HCT116 (cell line): Measurements from ENCODE around the gene PLK2. TPM values are rescaled to one million over a fixed set of nuclear protein-coding genes. Genes with fewer than 3 reads are reported as not detected.

ENCODE experiments used
- ATAC-seq: fragments of 200-7000 bp; cut with Tn5 transposase; 2 replicates; pipeline ENCODE4 v1.9.1; 2020; ENCODE audit warnings: mild to moderate bottlenecking, moderate library complexity
- BruUV-seq: library from RNA; stranded (reverse); fragments of 400-500 nt; replicated peaks from 2 replicates; lab custom pipeline; 2021; lab: Mats Ljungman, UMichigan
- CTCF ChIA-PET: fragments of 300-600 bp; sonication (Branson Sonifier 250); formaldehyde crosslinking; loops from one replicate; lab custom pipeline; 2021; ENCODE audit warnings: antibody characterized with exemption; lab: Charles Lee
- POLR2A ChIA-PET: fragments of 300-600, 350-600 bp; sonication (Branson Sonifier 250); formaldehyde crosslinking; loops from one replicate; lab custom pipeline; 2021; ENCODE audit warnings: antibody characterized with exemption; lab: Charles Lee
- RAD21 ChIA-PET, 2 experiments: fragments of 300-600 bp; sonication (Branson Sonifier 250); formaldehyde crosslinking; loops; one replicate each; lab custom pipeline; 2023; ENCODE audit warnings: low total read pairs in 2 of 2; ENCODE audit not compliant: uncharacterized antibody in 2 of 2, unreplicated experiment in 2 of 2, low non-redundant PET in 1 of 2; lab: Charles Lee
- DNase-seq: peaks from one replicate; pipeline ENCODE4 v3.0.0-alpha.2; 2010; ENCODE audit warnings: low read depth, low spot score
- H2AFZ ChIP-seq: fragments of 200-600 bp; shearing (Covaris generic), sonication (generic); 2 replicates; pipeline ENCODE4 v1.6.1; 2017; ENCODE audit warnings: low read depth, mixed run types, mixed read lengths, antibody characterized with exemption, low read length; ENCODE audit not compliant: poor library complexity, severe bottlenecking
- H3K27ac ChIP-seq: 2 replicates; pipeline ENCODE4 v1.5.1; 2012; ENCODE audit warnings: low read depth, low read length
- H3K27me3 ChIP-seq: fragments of 200-600 bp; sonication (generic); 2 replicates; pipeline ENCODE4 v1.6.1; 2016; ENCODE audit warnings: mixed run types, low read length, mixed read lengths; ENCODE audit not compliant: insufficient read depth
- H3K36me3 ChIP-seq, 2 experiments: fragments of 200-500 bp in 1 of 2; fragments of 200-600 bp in 1 of 2; sonication (Bioruptor generic) in 1 of 2; sonication (generic) in 1 of 2; 2 replicates each; pipeline versions ENCODE4 v1.5.1 to v1.6.1; 2014 to 2016; ENCODE audit warnings: low read length in 2 of 2, inconsistent platforms in 1 of 2, mixed read lengths in 1 of 2, mixed run types in 1 of 2; ENCODE audit not compliant: insufficient read depth in 2 of 2, control insufficient read depth in 1 of 2
- H3K4me1 ChIP-seq, 2 experiments: fragments of 200-600 bp in 1 of 2; sonication (generic) in 1 of 2; 2 replicates each; pipeline versions ENCODE4 v1.5.1 to v1.6.1; 2012 to 2017; ENCODE audit warnings: low read length in 2 of 2, inconsistent platforms in 1 of 2, mild to moderate bottlenecking in 1 of 2, mixed read lengths in 1 of 2, mixed run types in 1 of 2, moderate library complexity in 1 of 2; ENCODE audit not compliant: insufficient read depth in 2 of 2, control insufficient read depth in 1 of 2
- H3K4me2 ChIP-seq: fragments of 200-600 bp; sonication (generic); 2 replicates; pipeline ENCODE4 v1.6.1; 2017; ENCODE audit warnings: mixed run types, low read length, mixed read lengths
- H3K4me3 ChIP-seq, 2 experiments: fragments of 200-600 bp in 1 of 2; sonication (generic) in 1 of 2; replicated peaks in 1 of 2; 2 replicates each; pipeline ENCODE4 v1.5.1; 2011 to 2016; ENCODE audit warnings: low read length in 2 of 2, control low read depth in 1 of 2, low read depth in 1 of 2, mild to moderate bottlenecking in 1 of 2, mixed read lengths in 1 of 2, mixed run types in 1 of 2
- H3K79me2 ChIP-seq: fragments of 200-600 bp; sonication (generic); 2 replicates; pipeline ENCODE4 v1.6.1; 2017; ENCODE audit warnings: mild to moderate bottlenecking, mixed run types, low read length, moderate library complexity, mixed read lengths; ENCODE audit not compliant: insufficient read depth
- H3K9ac ChIP-seq: fragments of 200-600 bp; sonication (generic); 2 replicates; pipeline ENCODE4 v1.6.1; 2016; ENCODE audit warnings: low read length, mixed read lengths
- H3K9me2 ChIP-seq: fragments of 200-600 bp; sonication (generic), shearing (Covaris generic); 2 replicates; pipeline ENCODE4 v1.6.1; 2017; ENCODE audit warnings: mixed run types, mild to moderate bottlenecking, moderate library complexity; ENCODE audit not compliant: insufficient read depth
- H3K9me3 ChIP-seq, 2 experiments: fragments of 200-500 bp in 1 of 2; fragments of 200-600 bp in 1 of 2; sonication (Bioruptor generic) in 1 of 2; sonication (generic) in 1 of 2; 2 replicates each; pipeline ENCODE4 v1.6.1; 2014 to 2017; ENCODE audit warnings: low read length in 2 of 2, mixed read lengths in 2 of 2, inconsistent platforms in 1 of 2, low read depth in 1 of 2, mild to moderate bottlenecking in 1 of 2, mixed run types in 1 of 2, moderate library complexity in 1 of 2; ENCODE audit not compliant: control insufficient read depth in 1 of 2, insufficient read depth in 1 of 2
- H4K20me1 ChIP-seq: fragments of 200-600 bp; sonication (generic), shearing (Covaris generic); 2 replicates; pipeline ENCODE4 v1.6.1; 2017; ENCODE audit warnings: mixed run types, mild to moderate bottlenecking, moderate library complexity; ENCODE audit not compliant: insufficient read depth
- ATF3 ChIP-seq: IDR thresholded peaks from 2 replicates; pipeline ENCODE4 v1.6.1; 2012
- CBX3 ChIP-seq: IDR thresholded peaks from 2 replicates; pipeline ENCODE4 v1.6.1; 2012; ENCODE audit warnings: low read depth
- CEBPB ChIP-seq: IDR thresholded peaks from 2 replicates; pipeline ENCODE4 v1.6.1; 2012; ENCODE audit warnings: low read depth
- CTCF ChIP-seq, 3 experiments: fragments of 200-600 bp in 1 of 3; sonication (generic) in 1 of 3; IDR thresholded peaks in 2 of 3; conservative IDR thresholded peaks in 1 of 3; 2 replicates each; pipeline ENCODE4 v1.5.1; 2012 to 2017; ENCODE audit warnings: low read depth in 2 of 3, low read length in 2 of 3, antibody characterized with exemption in 1 of 3, borderline replicate concordance in 1 of 3, control low read depth in 1 of 3, mild to moderate bottlenecking in 1 of 3, mixed read lengths in 1 of 3, mixed run types in 1 of 3, moderate library complexity in 1 of 3; ENCODE audit not compliant: insufficient read depth in 1 of 3
- ELF1 ChIP-seq: IDR thresholded peaks from 2 replicates; pipeline ENCODE4 v1.6.1; 2012; ENCODE audit warnings: low read depth, borderline replicate concordance
- EZH2 ChIP-seq: fragments of 200-600 bp; sonication (generic); IDR thresholded peaks from 2 replicates; pipeline ENCODE4 v1.6.1; 2017; ENCODE audit warnings: antibody characterized with exemption, mixed run types
- EZH2phosphoT487 ChIP-seq: fragments of 200-600 bp; IDR thresholded peaks from 2 replicates; pipeline ENCODE4 v1.6.1; 2018; ENCODE audit warnings: antibody characterized with exemption, borderline replicate concordance
- FOSL1 ChIP-seq: IDR thresholded peaks from 2 replicates; pipeline ENCODE4 v1.6.1; 2012; ENCODE audit warnings: low read depth
- JUND ChIP-seq: IDR thresholded peaks from 2 replicates; pipeline ENCODE4 v1.6.1; 2012
- MAX ChIP-seq: IDR thresholded peaks from 2 replicates; pipeline ENCODE4 v1.6.1; 2012
- POLR2A ChIP-seq: IDR thresholded peaks from 2 replicates; pipeline ENCODE4 v1.7.0; 2011; ENCODE audit warnings: borderline replicate concordance; ENCODE audit not compliant: insufficient read depth, insufficient read length; ENCODE audit errors: extremely low read depth
- POLR2AphosphoS5 ChIP-seq: IDR thresholded peaks from 2 replicates; pipeline ENCODE4 v1.6.1; 2011; ENCODE audit warnings: mild to moderate bottlenecking, low read depth, low read length, moderate library complexity
- SIN3A ChIP-seq: IDR thresholded peaks from 2 replicates; pipeline ENCODE4 v1.6.1; 2012; ENCODE audit warnings: low read depth
- SRF ChIP-seq: IDR thresholded peaks from 2 replicates; pipeline ENCODE4 v1.6.1; 2012; ENCODE audit warnings: low read depth
- TCF7L2 ChIP-seq: IDR thresholded peaks from 2 replicates; pipeline ENCODE4 v1.7.0; 2011; ENCODE audit warnings: borderline replicate concordance, inconsistent platforms; ENCODE audit not compliant: insufficient read depth, insufficient read length; ENCODE audit errors: extremely low read depth
- YY1 ChIP-seq: IDR thresholded peaks from 2 replicates; pipeline ENCODE4 v1.6.1; 2011; ENCODE audit warnings: low read length, low read depth, moderate library complexity, mild to moderate bottlenecking; ENCODE audit not compliant: insufficient replicate concordance; ENCODE audit errors: extremely low read depth
- ZFX ChIP-seq: fragments of 450-650 bp; IDR thresholded peaks from 2 replicates; pipeline ENCODE4 v1.6.1; 2017
- ZNF274 ChIP-seq: fragments of 200-500 bp; sonication (Bioruptor generic); IDR thresholded peaks from 2 replicates; pipeline ENCODE4 v1.6.1; 2014; ENCODE audit warnings: mild to moderate bottlenecking, low read depth, low read length, inconsistent platforms
- intact Hi-C: fragments of 100-400 bp; cut with micrococcal nuclease; formaldehyde crosslinking; loops from 2 replicates; pipeline ENCODE4 v1.10.0; 2022
- total RNA-seq: library from RNA; stranded (reverse); gene quantifications from one replicate; pipeline ENCODE4 v1.2.1, GENCODE V29; 2021; ENCODE audit not compliant: unreplicated experiment

Gene PLK2
- total RNA-seq, 1 experiment from 2014 or later, result 54.6 TPM

GRCh38 chr5:58482536-58482935, 22.6 kb upstream of the PLK2 start:
- H4K20me1 ChIP-seq, result no peaks in the 10 kb centered on the region
- ATAC-seq (no peak), DNase-seq (no peak)
- no peak overlapping the region for H3K4me3 ChIP-seq
- H3K4me1 ChIP-seq, result no peaks in the 10 kb centered on the region
- no peaks in the 10 kb centered on the region for H3K9me2 ChIP-seq
- no TSS peak for BruUV-seq
- no peaks in the 10 kb centered on the region for H3K36me3 ChIP-seq
- CTCF ChIA-PET, result no interaction called here
- H3K9me3 ChIP-seq, result peaks cover 0 to 4% of the 10 kb centered on the region in 2 experiments; a peak in 1 of 4 replicates
- intact Hi-C loops, result no loop called here
- H3K9ac ChIP-seq, result no peak overlapping the region
- POLR2A ChIA-PET, result no interaction called here
- RAD21 ChIA-PET, result no interaction called here
- H3K27me3 ChIP-seq, result 0 out of 2 replicates have a peak, but pooled peaks cover 4% of the 10 kb centered on the region
- no peak overlapping the region for H3K27ac ChIP-seq
- H3K4me2 ChIP-seq, result no peak overlapping the region
- TF ChIP-seq YY1 (no peak), POLR2A (no peak), SIN3A (no peak), CBX3 (no peak)
- TF ChIP-seq, all 23 proteins: peak for 0
- Histone ChIP-seq H3K79me2 (no peaks in the 10 kb centered on the region), H2AFZ (no peak overlapping the region)

GRCh38 chr5:58481828-58482227, 21.9 kb upstream of the PLK2 start:
- POLR2A ChIA-PET, result no interaction called here
- DNase-seq, result no peak
- H3K4me2 ChIP-seq, result no peak overlapping the region
- H3K36me3 ChIP-seq, result no peaks in the 10 kb centered on the region
- ATAC-seq, result no peak
- RAD21 ChIA-PET, result no interaction called here
- no peak overlapping the region for H3K4me3 ChIP-seq
- TF ChIP-seq EZH2phosphoT487 (no peak), CTCF (IDR thresholded peaks at IDR 0.05 in 2 of 3, conservative IDR thresholded peaks at IDR 0.05 in 1 of 3; ENCODE audit: borderline replicate concordance in 1 of 3, insufficient read depth in 1 of 3, low read depth in 2 of 3, low read length in 2 of 3) (no peak), EZH2 (no peak), SIN3A (no peak), CBX3 (no peak), ZFX (no peak), ATF3 (no peak), ZNF274 (no peak), POLR2A (no peak), ELF1 (no peak), FOSL1 (no peak), SRF (no peak), JUND (no peak), POLR2AphosphoS5 (no peak), CEBPB (no peak), MAX (no peak), TCF7L2 (no peak)
- TF ChIP-seq, all 23 proteins: peak for 0
- Histone ChIP-seq H4K20me1 (no peaks in the 10 kb centered on the region), H3K9me3 (peaks cover 0 to 4% of the 10 kb centered on the region in 2 experiments; a peak in 1 of 4 replicates), H3K9ac (no peak overlapping the region), H3K9me2 (no peaks in the 10 kb centered on the region), H3K27me3 (0 out of 2 replicates have a peak, but pooled peaks cover 4% of the 10 kb centered on the region), H3K27ac (no peak overlapping the region), H3K4me1 (no peaks in the 10 kb centered on the region), H2AFZ (no peak overlapping the region), H3K79me2 (no peaks in the 10 kb centered on the region)
- intact Hi-C loops, result no loop called here
- CTCF ChIA-PET, result no interaction called here
- no TSS peak for BruUV-seq
